Measurements from ENCODE around the gene PLB1. TPM values are rescaled to one million over a fixed set of nuclear protein-coding genes. Genes with fewer than 3 reads are reported as not detected.

The PLB1 gene
- total and polyA plus RNA-seq, 2 experiments from 2014 or later, result 0.06 to 0.21 TPM

DNA sequence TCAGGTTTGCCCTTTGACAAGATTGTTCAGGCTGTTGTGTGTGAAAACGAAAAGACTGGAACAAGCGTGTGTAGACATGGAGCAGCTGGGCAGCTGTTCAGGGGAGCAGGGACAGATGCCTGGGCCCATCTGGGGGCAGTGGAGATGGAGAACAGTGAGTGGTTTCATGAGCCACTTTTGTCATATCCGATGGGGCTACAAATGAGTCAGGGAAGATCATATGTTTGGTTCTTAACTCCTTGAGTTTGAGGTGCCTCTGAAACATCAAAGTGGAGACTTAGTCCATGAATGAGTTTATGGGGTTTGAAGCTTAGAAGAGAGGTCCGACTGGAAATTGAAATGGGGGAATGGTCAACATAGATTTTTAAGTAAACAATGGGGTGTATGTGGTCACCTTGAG lies 9.3 kb upstream of the PLB1 start (continued):
- TF ChIP-seq, protein P1, sequence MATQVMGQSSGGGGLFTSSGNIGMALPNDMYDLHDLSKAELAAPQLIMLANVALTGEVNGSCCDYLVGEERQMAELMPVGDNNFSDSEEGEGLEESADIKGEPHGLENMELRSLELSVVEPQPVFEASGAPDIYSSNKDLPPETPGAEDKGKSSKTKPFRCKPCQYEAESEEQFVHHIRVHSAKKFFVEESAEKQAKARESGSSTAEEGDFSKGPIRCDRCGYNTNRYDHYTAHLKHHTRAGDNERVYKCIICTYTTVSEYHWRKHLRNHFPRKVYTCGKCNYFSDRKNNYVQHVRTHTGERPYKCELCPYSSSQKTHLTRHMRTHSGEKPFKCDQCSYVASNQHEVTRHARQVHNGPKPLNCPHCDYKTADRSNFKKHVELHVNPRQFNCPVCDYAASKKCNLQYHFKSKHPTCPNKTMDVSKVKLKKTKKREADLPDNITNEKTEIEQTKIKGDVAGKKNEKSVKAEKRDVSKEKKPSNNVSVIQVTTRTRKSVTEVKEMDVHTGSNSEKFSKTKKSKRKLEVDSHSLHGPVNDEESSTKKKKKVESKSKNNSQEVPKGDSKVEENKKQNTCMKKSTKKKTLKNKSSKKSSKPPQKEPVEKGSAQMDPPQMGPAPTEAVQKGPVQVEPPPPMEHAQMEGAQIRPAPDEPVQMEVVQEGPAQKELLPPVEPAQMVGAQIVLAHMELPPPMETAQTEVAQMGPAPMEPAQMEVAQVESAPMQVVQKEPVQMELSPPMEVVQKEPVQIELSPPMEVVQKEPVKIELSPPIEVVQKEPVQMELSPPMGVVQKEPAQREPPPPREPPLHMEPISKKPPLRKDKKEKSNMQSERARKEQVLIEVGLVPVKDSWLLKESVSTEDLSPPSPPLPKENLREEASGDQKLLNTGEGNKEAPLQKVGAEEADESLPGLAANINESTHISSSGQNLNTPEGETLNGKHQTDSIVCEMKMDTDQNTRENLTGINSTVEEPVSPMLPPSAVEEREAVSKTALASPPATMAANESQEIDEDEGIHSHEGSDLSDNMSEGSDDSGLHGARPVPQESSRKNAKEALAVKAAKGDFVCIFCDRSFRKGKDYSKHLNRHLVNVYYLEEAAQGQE (IDR thresholded peaks at IDR 0.05; ENCODE audit: unreplicated experiment), result no peak
- no peak for TF ChIP-seq STAT1 (IDR thresholded peaks at IDR 0.05; ENCODE audit: unreplicated experiment)
- TF ChIP-seq, protein P2, sequence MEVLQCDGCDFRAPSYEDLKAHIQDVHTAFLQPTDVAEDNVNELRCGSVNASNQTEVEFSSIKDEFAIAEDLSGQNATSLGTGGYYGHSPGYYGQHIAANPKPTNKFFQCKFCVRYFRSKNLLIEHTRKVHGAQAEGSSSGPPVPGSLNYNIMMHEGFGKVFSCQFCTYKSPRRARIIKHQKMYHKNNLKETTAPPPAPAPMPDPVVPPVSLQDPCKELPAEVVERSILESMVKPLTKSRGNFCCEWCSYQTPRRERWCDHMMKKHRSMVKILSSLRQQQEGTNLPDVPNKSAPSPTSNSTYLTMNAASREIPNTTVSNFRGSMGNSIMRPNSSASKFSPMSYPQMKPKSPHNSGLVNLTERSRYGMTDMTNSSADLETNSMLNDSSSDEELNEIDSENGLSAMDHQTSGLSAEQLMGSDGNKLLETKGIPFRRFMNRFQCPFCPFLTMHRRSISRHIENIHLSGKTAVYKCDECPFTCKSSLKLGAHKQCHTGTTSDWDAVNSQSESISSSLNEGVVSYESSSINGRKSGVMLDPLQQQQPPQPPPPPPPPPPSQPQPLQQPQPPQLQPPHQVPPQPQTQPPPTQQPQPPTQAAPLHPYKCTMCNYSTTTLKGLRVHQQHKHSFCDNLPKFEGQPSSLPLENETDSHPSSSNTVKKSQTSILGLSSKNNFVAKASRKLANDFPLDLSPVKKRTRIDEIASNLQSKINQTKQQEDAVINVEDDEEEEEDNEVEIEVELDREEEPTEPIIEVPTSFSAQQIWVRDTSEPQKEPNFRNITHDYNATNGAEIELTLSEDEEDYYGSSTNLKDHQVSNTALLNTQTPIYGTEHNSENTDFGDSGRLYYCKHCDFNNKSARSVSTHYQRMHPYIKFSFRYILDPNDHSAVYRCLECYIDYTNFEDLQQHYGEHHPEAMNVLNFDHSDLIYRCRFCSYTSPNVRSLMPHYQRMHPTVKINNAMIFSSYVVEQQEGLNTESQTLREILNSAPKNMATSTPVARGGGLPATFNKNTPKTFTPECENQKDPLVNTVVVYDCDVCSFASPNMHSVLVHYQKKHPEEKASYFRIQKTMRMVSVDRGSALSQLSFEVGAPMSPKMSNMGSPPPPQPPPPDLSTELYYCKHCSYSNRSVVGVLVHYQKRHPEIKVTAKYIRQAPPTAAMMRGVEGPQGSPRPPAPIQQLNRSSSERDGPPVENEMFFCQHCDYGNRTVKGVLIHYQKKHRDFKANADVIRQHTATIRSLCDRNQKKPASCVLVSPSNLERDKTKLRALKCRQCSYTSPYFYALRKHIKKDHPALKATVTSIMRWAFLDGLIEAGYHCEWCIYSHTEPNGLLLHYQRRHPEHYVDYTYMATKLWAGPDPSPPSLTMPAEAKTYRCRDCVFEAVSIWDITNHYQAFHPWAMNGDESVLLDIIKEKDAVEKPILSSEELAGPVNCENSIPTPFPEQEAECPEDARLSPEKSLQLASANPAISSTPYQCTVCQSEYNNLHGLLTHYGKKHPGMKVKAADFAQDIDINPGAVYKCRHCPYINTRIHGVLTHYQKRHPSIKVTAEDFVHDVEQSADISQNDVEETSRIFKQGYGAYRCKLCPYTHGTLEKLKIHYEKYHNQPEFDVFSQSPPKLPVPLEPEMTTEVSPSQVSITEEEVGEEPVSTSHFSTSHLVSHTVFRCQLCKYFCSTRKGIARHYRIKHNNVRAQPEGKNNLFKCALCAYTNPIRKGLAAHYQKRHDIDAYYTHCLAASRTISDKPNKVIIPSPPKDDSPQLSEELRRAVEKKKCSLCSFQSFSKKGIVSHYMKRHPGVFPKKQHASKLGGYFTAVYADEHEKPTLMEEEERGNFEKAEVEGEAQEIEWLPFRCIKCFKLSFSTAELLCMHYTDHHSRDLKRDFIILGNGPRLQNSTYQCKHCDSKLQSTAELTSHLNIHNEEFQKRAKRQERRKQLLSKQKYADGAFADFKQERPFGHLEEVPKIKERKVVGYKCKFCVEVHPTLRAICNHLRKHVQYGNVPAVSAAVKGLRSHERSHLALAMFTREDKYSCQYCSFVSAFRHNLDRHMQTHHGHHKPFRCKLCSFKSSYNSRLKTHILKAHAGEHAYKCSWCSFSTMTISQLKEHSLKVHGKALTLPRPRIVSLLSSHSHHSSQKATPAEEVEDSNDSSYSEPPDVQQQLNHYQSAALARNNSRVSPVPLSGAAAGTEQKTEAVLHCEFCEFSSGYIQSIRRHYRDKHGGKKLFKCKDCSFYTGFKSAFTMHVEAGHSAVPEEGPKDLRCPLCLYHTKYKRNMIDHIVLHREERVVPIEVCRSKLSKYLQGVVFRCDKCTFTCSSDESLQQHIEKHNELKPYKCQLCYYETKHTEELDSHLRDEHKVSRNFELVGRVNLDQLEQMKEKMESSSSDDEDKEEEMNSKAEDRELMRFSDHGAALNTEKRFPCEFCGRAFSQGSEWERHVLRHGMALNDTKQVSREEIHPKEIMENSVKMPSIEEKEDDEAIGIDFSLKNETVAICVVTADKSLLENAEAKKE (CRISPR knock-in tag; IDR thresholded peaks at IDR 0.05), result no peak
- TF ChIP-seq CREB1 (CRISPR knock-in tag; IDR thresholded peaks at IDR 0.05; ENCODE audit: low read depth), result no peak
- no peak for TF ChIP-seq NANOG (IDR thresholded peaks at IDR 0.05; ENCODE audit: borderline replicate concordance)

DNA sequence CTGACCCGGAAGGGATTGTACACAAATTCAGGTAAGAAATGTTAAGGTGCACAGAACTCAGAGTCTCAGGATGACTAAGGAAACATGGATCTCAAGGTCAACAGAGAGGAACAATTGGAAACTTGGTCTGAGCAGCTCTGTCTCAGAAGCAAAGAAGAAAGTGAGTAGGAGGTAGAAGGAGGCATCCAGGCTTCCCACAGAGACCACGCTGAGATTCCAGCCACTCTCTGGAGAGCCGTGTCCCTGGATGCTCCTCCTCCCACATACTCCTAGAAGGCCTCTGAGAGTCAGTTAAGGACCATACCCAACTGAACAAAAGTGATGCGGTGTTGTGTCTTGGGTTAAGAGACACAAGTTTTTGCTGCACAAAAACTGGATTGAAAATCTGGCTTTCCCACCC lies 8.6 kb upstream of the PLB1 start:
- H3K9me2 ChIP-seq (ENCODE audit: insufficient read depth), result peaks cover 3% of the 10 kb centered on the region; the same call in 1 of the 2 replicates
- no peaks in the 10 kb centered on the region for H3K27me3 ChIP-seq (ENCODE audit: insufficient read depth)
- ATAC-seq, result no peak
- no peaks in the 10 kb centered on the region for H3K79me2 ChIP-seq (replicated peaks; ENCODE audit: insufficient read depth)
- Mint-ChIP-seq H3K4me1 (peaks cover 3% of the 10 kb centered on the region; the same call in 1 of the 3 replicates), H3K4me3 (no peak overlapping the region), H3K27ac (no peak overlapping the region), H3K36me3 (ENCODE audit: low read depth) (no peaks in the 10 kb centered on the region; the same call in 2 of the 3 replicates), H3K9me3 (no peaks in the 10 kb centered on the region; the same call in 2 of the 3 replicates), H3K27me3 (ENCODE audit: insufficient read depth, low read depth, poor library complexity) (peaks cover 7% of the 10 kb centered on the region)
- H3K4me1 ChIP-seq (ENCODE audit: insufficient read depth), result no peaks in the 10 kb centered on the region
- no peak for DNase-seq (ENCODE audit: low spot score)
- no peaks in the 10 kb centered on the region for H4K20me1 ChIP-seq (replicated peaks; ENCODE audit: insufficient read depth)
- no peaks in the 10 kb centered on the region for H3F3A ChIP-seq (replicated peaks; ENCODE audit: low read depth)
- H3K27ac ChIP-seq (ENCODE audit: low read depth), result no peak overlapping the region
- H2AFZ ChIP-seq, result no peak overlapping the region
- H3K36me3 ChIP-seq (ENCODE audit: insufficient read depth), result no peaks in the 10 kb centered on the region
- no peak overlapping the region for H3K4me3 ChIP-seq
- H3K4me2 ChIP-seq, result no peak overlapping the region
- TF ChIP-seq NANOG (IDR thresholded peaks at IDR 0.05; ENCODE audit: borderline replicate concordance), result no peak
- TF ChIP-seq, protein P3, sequence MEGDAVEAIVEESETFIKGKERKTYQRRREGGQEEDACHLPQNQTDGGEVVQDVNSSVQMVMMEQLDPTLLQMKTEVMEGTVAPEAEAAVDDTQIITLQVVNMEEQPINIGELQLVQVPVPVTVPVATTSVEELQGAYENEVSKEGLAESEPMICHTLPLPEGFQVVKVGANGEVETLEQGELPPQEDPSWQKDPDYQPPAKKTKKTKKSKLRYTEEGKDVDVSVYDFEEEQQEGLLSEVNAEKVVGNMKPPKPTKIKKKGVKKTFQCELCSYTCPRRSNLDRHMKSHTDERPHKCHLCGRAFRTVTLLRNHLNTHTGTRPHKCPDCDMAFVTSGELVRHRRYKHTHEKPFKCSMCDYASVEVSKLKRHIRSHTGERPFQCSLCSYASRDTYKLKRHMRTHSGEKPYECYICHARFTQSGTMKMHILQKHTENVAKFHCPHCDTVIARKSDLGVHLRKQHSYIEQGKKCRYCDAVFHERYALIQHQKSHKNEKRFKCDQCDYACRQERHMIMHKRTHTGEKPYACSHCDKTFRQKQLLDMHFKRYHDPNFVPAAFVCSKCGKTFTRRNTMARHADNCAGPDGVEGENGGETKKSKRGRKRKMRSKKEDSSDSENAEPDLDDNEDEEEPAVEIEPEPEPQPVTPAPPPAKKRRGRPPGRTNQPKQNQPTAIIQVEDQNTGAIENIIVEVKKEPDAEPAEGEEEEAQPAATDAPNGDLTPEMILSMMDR (conservative IDR thresholded peaks at IDR 0.05; ENCODE audit: low read depth in 2 of 2), result no peak
- TF ChIP-seq, protein P4, sequence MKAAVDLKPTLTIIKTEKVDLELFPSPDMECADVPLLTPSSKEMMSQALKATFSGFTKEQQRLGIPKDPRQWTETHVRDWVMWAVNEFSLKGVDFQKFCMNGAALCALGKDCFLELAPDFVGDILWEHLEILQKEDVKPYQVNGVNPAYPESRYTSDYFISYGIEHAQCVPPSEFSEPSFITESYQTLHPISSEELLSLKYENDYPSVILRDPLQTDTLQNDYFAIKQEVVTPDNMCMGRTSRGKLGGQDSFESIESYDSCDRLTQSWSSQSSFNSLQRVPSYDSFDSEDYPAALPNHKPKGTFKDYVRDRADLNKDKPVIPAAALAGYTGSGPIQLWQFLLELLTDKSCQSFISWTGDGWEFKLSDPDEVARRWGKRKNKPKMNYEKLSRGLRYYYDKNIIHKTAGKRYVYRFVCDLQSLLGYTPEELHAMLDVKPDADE (IDR thresholded peaks at IDR 0.05), result no peak
- TF ChIP-seq, protein P1 (IDR thresholded peaks at IDR 0.05; ENCODE audit: unreplicated experiment), result no peak
- TF ChIP-seq EZH2 (IDR thresholded peaks at IDR 0.05; ENCODE audit: low read depth, unreplicated experiment), result no peak
